Neural cell (in vitro differentiated cells): ENCODE results near the gene AGTPBP1. TPM values are rescaled to one million over a fixed set of nuclear protein-coding genes. Genes with fewer than 3 reads are reported as not detected.

ENCODE experiments used
- H2AFZ ChIP-seq: fragments of 200-600, 300-800 bp; sonication (generic), shearing (Covaris generic); 2 replicates; pipeline ENCODE4 v1.6.0; 2014; ENCODE audit warnings: low read depth, mild to moderate bottlenecking, antibody characterized with exemption, low read length, moderate library complexity
- H3F3A ChIP-seq: fragments of 200-600 bp; shearing (Covaris generic); 2 replicates; pipeline ENCODE4 v1.6.1; 2016; ENCODE audit warnings: mild to moderate bottlenecking, moderate library complexity, mixed read lengths, antibody characterized with exemption, low read length; ENCODE audit not compliant: insufficient read depth, poor library complexity, severe bottlenecking
- H3K27ac ChIP-seq: fragments of 200-600, 300-800 bp; sonication (generic), shearing (Covaris generic); 2 replicates; pipeline ENCODE4 v1.5.1; 2014; ENCODE audit warnings: mild to moderate bottlenecking, low read length, moderate library complexity
- H3K27me3 ChIP-seq: fragments of 300-800, 200-600 bp; sonication (generic), shearing (Covaris generic); 2 replicates; pipeline ENCODE4 v1.6.0; 2014; ENCODE audit warnings: mild to moderate bottlenecking, low read depth, low read length, moderate library complexity; ENCODE audit not compliant: insufficient read depth
- H3K36me3 ChIP-seq: fragments of 300-800, 200-600 bp; sonication (generic), shearing (Covaris generic); 2 replicates; pipeline ENCODE4 v1.5.1; 2014; ENCODE audit warnings: mild to moderate bottlenecking, antibody characterized with exemption, low read length, moderate library complexity; ENCODE audit not compliant: insufficient read depth
- H3K4me2 ChIP-seq: fragments of 300-800, 200-600 bp; sonication (generic), shearing (Covaris generic); 2 replicates; pipeline ENCODE4 v1.6.0; 2014; ENCODE audit warnings: mild to moderate bottlenecking, low read length
- H3K4me3 ChIP-seq: fragments of 300-800, 200-600 bp; sonication (generic), shearing (Covaris generic); 2 replicates; pipeline ENCODE4 v1.5.1; 2014; ENCODE audit warnings: mild to moderate bottlenecking, low read length, moderate library complexity
- H3K79me2 ChIP-seq: fragments of 200-600 bp; shearing (Covaris generic); replicated peaks from 2 replicates; pipeline ENCODE4 v1.6.0; 2014; ENCODE audit warnings: mild to moderate bottlenecking, low read length, moderate library complexity; ENCODE audit not compliant: insufficient read depth
- H3K9ac ChIP-seq: fragments of 300-800, 200-600 bp; sonication (generic), shearing (Covaris generic); 2 replicates; pipeline ENCODE4 v1.6.1; 2016; ENCODE audit warnings: mild to moderate bottlenecking, low read length, mixed read lengths
- H3K9me2 ChIP-seq: fragments of 200-600 bp; shearing (Covaris generic); 2 replicates; pipeline ENCODE4 v1.6.1; 2016; ENCODE audit warnings: mild to moderate bottlenecking, low read length, mixed read lengths; ENCODE audit not compliant: insufficient read depth
- H3K9me3 ChIP-seq: fragments of 200-600, 300-800 bp; sonication (generic), shearing (Covaris generic); 2 replicates; pipeline ENCODE4 v1.6.1; 2016; ENCODE audit warnings: mild to moderate bottlenecking, mixed run types, low read length, moderate library complexity, mixed read lengths
- H4K20me1 ChIP-seq: fragments of 200-600 bp; shearing (Covaris generic); 2 replicates; pipeline ENCODE4 v1.6.1; 2016; ENCODE audit warnings: mild to moderate bottlenecking, mixed run types; ENCODE audit not compliant: insufficient read depth
- CTCF ChIP-seq: fragments of 450-650 bp; IDR thresholded peaks from 2 replicates; pipeline ENCODE4 v1.5.1; 2014; ENCODE audit warnings: antibody characterized with exemption, mild to moderate bottlenecking, moderate library complexity; ENCODE audit not compliant: poor library complexity, severe bottlenecking
- EP300 ChIP-seq: fragments of 450-650 bp; conservative IDR thresholded peaks from 2 replicates; pipeline ENCODE4 v1.6.1; 2014; ENCODE audit warnings: antibody characterized with exemption, mild to moderate bottlenecking, moderate library complexity; ENCODE audit not compliant: poor library complexity, severe bottlenecking
- EZH2 ChIP-seq: fragments of 200-600, 300-800 bp; shearing (Covaris generic), sonication (generic); IDR thresholded peaks from 2 replicates; pipeline ENCODE4 v1.6.1; 2014; ENCODE audit warnings: antibody characterized with exemption, low read length, borderline replicate concordance, mild to moderate bottlenecking; ENCODE audit not compliant: insufficient read depth, poor library complexity, severe bottlenecking
- MXI1 ChIP-seq: fragments of 450-650 bp; conservative IDR thresholded peaks from 2 replicates; pipeline ENCODE4 v1.6.1; 2014; ENCODE audit warnings: antibody characterized with exemption, mild to moderate bottlenecking; ENCODE audit not compliant: poor library complexity, severe bottlenecking
- POLR2AphosphoS5 ChIP-seq: IDR thresholded peaks from 2 replicates; pipeline ENCODE4 v1.6.1; 2012
- RAD21 ChIP-seq: fragments of 450-650 bp; conservative IDR thresholded peaks from 2 replicates; pipeline ENCODE4 v1.6.1; 2014; ENCODE audit warnings: antibody characterized with exemption, mild to moderate bottlenecking, moderate library complexity
- REST ChIP-seq: IDR thresholded peaks from 2 replicates; pipeline ENCODE4 v1.6.1; 2012; ENCODE audit warnings: borderline replicate concordance
- SMC3 ChIP-seq: fragments of 450-650 bp; conservative IDR thresholded peaks from 2 replicates; pipeline ENCODE4 v1.6.1; 2014; ENCODE audit warnings: antibody characterized with exemption, mild to moderate bottlenecking, moderate library complexity; ENCODE audit not compliant: poor library complexity
- TAF1 ChIP-seq: IDR thresholded peaks from 2 replicates; pipeline ENCODE4 v1.6.1; 2012; ENCODE audit warnings: low read depth
- polyA plus RNA-seq: library from polyadenylated mRNA; depleted of rRNA; stranded (reverse); fragments of >200 nt; gene quantifications from 2 replicates; pipeline ENCODE4 v1.2.3, GENCODE V29; 2014

AGTPBP1 gene
- polyA plus RNA-seq, 1 donor from 2014 or later: 90.7 TPM

- H3K36me3 ChIP-seq: no peaks in the 10 kb centered on the region
- no peaks in the 10 kb centered on the region for H3F3A ChIP-seq
- no peaks in the 10 kb centered on the region for H3K9me2 ChIP-seq
- no peaks in the 10 kb centered on the region for H3K9me3 ChIP-seq
- no peak overlapping the region for H2AFZ ChIP-seq
- no peaks in the 10 kb centered on the region for H3K27me3 ChIP-seq
- no peak overlapping the region for H3K4me2 ChIP-seq
- TF ChIP-seq CTCF (no peak), SMC3 (no peak), TAF1 (no peak), RAD21 (no peak)
- no peaks in the 10 kb centered on the region for H4K20me1 ChIP-seq
- no peak overlapping the region for H3K4me3 ChIP-seq
- H3K27ac ChIP-seq: no peak overlapping the region
- no peak overlapping the region for H3K9ac ChIP-seq
- H3K79me2 ChIP-seq: no peaks in the 10 kb centered on the region
Measured at GRCh38 chr9:85666086-85666485, 75.7 kb downstream of the AGTPBP1 start.

GRCh38 chr9:85662573-85662972, 79.2 kb downstream of the AGTPBP1 start:
- Histone ChIP-seq H3K4me2 (no peak overlapping the region), H3K9me2 (no peaks in the 10 kb centered on the region), H3K27ac (no peak overlapping the region), H3K4me3 (no peak overlapping the region), H3K36me3 (no peaks in the 10 kb centered on the region), H3K9me3 (no peaks in the 10 kb centered on the region), H3F3A (no peaks in the 10 kb centered on the region), H3K79me2 (no peaks in the 10 kb centered on the region), H3K9ac (no peak overlapping the region), H4K20me1 (no peaks in the 10 kb centered on the region), H2AFZ (no peak overlapping the region), H3K27me3 (no peaks in the 10 kb centered on the region)
- TF ChIP-seq EZH2 (no peak), EP300 (no peak), TAF1 (no peak)

- Histone ChIP-seq H3K79me2 (no peaks in the 10 kb centered on the region), H3K36me3 (no peaks in the 10 kb centered on the region), H3F3A (no peaks in the 10 kb centered on the region), H4K20me1 (no peaks in the 10 kb centered on the region), H2AFZ (no peak overlapping the region), H3K9me2 (no peaks in the 10 kb centered on the region), H3K9me3 (no peaks in the 10 kb centered on the region), H3K27ac (no peak overlapping the region), H3K27me3 (no peaks in the 10 kb centered on the region), H3K4me3 (no peak overlapping the region), H3K4me2 (no peak overlapping the region), H3K9ac (no peak overlapping the region)
- TF ChIP-seq CTCF: no peak
- no peak for TF ChIP-seq TAF1
- TF ChIP-seq MXI1: no peak
- no peak for TF ChIP-seq EP300
- no peak for TF ChIP-seq EZH2
- no peak for TF ChIP-seq REST
- no peak for TF ChIP-seq POLR2AphosphoS5
- TF ChIP-seq RAD21: no peak
- no peak for TF ChIP-seq SMC3
Measured at GRCh38 chr9:85658716-85659115, 83.0 kb downstream of the AGTPBP1 start.
